Peyer's patch (tissue), 4 donors: Measurements from ENCODE around the gene GRIFIN.

Experiments used
- CTCF ChIP-seq, 6 experiments: fragments of 450-650 bp in 4 of 6; fragments of 200-600 bp in 2 of 6; sonication (generic) in 1 of 6; IDR thresholded peaks; one replicate each; pipeline ENCODE4 v1.5.1; 2017 to 2019; ENCODE audit warnings: antibody characterized with exemption in 6 of 6, mild to moderate bottlenecking in 3 of 6, moderate library complexity in 1 of 6
- POLR2A ChIP-seq, 2 donors: fragments of 450-650 bp; IDR thresholded peaks; one replicate each; pipeline ENCODE4 v1.5.1; 2017; ENCODE audit warnings: antibody characterized with exemption in 2 of 2, mild to moderate bottlenecking in 2 of 2, moderate library complexity in 2 of 2

GRCh38 chr7:2493205-2494164, 17.3 kb upstream of the GRIFIN start:
- TF ChIP-seq CTCF (IDR thresholded peaks at IDR 0.05) (no peak), POLR2A (IDR thresholded peaks at IDR 0.05) (no peak)
